ENCODE results near the gene CRYBG2. TPM values are rescaled to one million over a fixed set of nuclear protein-coding genes. Genes with fewer than 3 reads are reported as not detected.

Gene CRYBG2
- total and polyA plus RNA-seq, 2 of the 13 experiments (the other 11 are each of a cell fraction or from before 2014, with no cell fraction given), result 1.3 to 2.9 TPM

DNA sequence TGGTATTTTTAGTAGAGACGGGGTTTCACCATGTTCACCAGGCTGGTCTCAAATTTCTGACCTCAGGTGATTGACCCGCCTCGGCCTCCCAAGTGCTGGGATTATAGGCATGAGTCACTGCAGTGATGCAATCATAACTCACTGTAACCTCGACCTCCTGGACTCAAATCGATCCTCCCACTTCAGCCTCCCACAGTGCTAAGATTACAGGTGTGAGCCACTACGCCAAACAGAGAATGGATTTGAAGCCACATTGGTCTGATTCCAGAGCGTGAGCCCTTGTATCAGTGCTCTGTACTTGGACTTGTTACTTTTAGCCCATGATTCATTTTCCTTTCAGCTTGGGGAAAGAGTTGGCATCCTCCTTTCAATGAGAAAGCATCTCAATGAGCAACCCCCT is 33.5 kb upstream of the CRYBG2 start (continued):
- TF ChIP-seq KLF6 (CRISPR knock-in tag; IDR thresholded peaks at IDR 0.05) (peak; percentile 68; the same call in 1 of the 2 replicates), SMARCC2 (IDR thresholded peaks at IDR 0.05) (0 out of 2 replicates have a peak, but pooled peaks have one; percentile 62), ZNF367 (CRISPR knock-in tag; IDR thresholded peaks at IDR 0.05; ENCODE audit: borderline replicate concordance) (no peak), ZNF558 (CRISPR knock-in tag; IDR thresholded peaks at IDR 0.05; ENCODE audit: borderline replicate concordance) (no peak), ZNF563 (CRISPR knock-in tag; IDR thresholded peaks at IDR 0.05) (no peak), DNMT1 (CRISPR knock-in tag; IDR thresholded peaks at IDR 0.05) (no peak), ZNF569 (CRISPR knock-in tag; IDR thresholded peaks at IDR 0.05; ENCODE audit: borderline replicate concordance) (no peak), ZNF589 (CRISPR knock-in tag; conservative IDR thresholded peaks at IDR 0.05) (peak; percentile 43; the same call in 1 of the 2 replicates), SP4 (CRISPR knock-in tag; IDR thresholded peaks at IDR 0.05) (no peak), NR2F2 (IDR thresholded peaks at IDR 0.05; ENCODE audit: borderline replicate concordance, low read depth) (peak; percentile 70), SCMH1 (CRISPR knock-in tag; IDR thresholded peaks at IDR 0.05; ENCODE audit: borderline replicate concordance) (no peak), MTF2 (CRISPR knock-in tag; IDR thresholded peaks at IDR 0.05; ENCODE audit: borderline replicate concordance) (no peak)
- TF ChIP-seq, protein P1, sequence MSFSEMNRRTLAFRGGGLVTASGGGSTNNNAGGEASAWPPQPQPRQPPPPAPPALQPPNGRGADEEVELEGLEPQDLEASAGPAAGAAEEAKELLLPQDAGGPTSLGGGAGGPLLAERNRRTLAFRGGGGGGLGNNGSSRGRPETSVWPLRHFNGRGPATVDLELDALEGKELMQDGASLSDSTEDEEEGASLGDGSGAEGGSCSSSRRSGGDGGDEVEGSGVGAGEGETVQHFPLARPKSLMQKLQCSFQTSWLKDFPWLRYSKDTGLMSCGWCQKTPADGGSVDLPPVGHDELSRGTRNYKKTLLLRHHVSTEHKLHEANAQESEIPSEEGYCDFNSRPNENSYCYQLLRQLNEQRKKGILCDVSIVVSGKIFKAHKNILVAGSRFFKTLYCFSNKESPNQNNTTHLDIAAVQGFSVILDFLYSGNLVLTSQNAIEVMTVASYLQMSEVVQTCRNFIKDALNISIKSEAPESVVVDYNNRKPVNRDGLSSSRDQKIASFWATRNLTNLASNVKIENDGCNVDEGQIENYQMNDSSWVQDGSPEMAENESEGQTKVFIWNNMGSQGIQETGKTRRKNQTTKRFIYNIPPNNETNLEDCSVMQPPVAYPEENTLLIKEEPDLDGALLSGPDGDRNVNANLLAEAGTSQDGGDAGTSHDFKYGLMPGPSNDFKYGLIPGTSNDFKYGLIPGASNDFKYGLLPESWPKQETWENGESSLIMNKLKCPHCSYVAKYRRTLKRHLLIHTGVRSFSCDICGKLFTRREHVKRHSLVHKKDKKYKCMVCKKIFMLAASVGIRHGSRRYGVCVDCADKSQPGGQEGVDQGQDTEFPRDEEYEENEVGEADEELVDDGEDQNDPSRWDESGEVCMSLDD (CRISPR knock-in tag; IDR thresholded peaks at IDR 0.05; ENCODE audit: borderline replicate concordance), result no peak
- TF ChIP-seq, protein P2, sequence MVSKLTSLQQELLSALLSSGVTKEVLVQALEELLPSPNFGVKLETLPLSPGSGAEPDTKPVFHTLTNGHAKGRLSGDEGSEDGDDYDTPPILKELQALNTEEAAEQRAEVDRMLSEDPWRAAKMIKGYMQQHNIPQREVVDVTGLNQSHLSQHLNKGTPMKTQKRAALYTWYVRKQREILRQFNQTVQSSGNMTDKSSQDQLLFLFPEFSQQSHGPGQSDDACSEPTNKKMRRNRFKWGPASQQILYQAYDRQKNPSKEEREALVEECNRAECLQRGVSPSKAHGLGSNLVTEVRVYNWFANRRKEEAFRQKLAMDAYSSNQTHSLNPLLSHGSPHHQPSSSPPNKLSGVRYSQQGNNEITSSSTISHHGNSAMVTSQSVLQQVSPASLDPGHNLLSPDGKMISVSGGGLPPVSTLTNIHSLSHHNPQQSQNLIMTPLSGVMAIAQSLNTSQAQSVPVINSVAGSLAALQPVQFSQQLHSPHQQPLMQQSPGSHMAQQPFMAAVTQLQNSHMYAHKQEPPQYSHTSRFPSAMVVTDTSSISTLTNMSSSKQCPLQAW (CRISPR knock-in tag; IDR thresholded peaks at IDR 0.05), result peak; percentile 57; the same call in 1 of the 2 replicates
- TF ChIP-seq, protein P3, sequence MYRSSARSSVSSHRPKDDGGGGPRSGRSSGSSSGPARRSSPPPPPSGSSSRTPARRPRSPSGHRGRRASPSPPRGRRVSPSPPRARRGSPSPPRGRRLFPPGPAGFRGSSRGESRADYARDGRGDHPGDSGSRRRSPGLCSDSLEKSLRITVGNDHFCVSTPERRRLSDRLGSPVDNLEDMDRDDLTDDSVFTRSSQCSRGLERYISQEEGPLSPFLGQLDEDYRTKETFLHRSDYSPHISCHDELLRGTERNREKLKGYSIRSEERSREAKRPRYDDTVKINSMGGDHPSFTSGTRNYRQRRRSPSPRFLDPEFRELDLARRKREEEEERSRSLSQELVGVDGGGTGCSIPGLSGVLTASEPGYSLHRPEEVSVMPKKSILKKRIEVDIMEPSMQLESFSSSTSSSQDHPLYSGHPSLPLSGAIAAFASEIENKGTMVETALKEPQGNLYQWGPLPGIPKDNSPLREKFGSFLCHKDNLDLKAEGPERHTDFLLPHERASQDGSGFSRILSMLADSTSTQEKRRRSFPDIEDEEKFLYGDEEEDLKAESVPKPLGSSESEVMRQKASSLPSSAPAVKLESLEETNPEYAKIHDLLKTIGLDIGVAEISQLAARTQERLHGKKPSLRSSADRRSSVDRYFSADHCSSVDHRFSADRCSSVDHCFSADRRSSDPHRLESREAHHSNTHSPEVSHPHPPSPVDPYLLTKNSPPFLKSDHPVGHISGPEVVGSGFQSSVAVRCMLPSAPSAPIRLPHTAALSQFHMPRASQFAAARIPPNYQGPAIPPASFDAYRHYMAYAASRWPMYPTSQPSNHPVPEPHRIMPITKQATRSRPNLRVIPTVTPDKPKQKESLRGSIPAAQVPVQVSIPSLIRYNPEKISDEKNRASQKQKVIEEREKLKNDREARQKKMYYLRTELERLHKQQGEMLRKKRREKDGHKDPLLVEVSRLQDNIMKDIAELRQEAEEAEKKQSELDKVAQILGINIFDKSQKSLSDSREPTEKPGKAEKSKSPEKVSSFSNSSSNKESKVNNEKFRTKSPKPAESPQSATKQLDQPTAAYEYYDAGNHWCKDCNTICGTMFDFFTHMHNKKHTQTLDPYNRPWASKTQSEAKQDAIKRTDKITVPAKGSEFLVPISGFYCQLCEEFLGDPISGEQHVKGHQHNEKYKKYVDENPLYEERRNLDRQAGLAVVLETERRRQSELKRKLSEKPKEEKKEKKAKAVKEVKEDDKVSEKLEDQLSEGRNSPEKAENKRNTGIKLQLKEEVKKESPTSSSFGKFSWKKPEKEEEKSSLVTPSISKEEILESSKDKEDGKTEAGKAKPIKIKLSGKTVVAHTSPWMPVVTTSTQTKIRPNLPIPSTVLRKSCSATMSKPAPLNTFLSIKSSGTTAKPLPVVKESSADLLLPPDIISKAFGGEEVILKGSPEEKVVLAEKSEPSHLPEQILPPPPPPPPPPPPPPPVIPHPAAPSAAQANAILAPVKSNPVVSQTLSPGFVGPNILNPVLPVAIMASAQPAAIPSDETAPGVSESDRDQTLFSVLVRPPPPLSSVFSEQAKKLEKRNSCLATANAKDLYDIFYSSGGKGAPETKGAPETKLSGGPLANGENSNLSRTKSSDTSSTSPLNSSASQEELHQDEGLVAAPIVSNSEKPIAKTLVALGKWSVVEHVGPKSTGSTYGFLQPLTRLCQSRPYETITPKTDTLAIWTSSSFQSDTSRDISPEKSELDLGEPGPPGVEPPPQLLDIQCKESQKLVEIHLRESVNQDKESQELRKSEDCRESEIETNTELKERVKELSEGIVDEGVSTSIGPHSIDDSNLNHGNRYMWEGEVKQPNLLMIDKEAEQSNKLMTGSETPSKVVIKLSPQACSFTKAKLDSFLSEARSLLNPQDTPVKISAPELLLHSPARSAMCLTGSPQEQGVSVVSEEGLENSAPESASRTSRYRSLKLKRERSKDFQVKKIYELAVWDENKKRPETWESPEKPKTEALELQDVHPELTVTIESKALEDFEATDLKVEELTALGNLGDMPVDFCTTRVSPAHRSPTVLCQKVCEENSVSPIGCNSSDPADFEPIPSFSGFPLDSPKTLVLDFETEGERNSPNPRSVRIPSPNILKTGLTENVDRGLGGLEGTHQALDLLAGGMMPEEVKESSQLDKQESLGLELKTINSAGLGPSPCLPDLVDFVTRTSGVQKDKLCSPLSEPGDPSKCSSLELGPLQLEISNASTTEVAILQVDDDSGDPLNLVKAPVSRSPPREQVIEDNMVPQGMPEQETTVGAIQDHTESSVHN (CRISPR knock-in tag; IDR thresholded peaks at IDR 0.05), result no peak
